Esophagus squamous epithelium (tissue), 5 donors: ENCODE results near the gene TVP23A. TPM values are rescaled to one million over a fixed set of nuclear protein-coding genes. Genes with fewer than 3 reads are reported as not detected.
"Not testable (repeated sequence)": the region's sequence is repeated elsewhere in the genome, so short reads cannot be mapped to it uniquely, and the experiment has no call there.

Experiments
- DNase-seq: peaks from one replicate; lab custom pipeline; 2025; lab: John Stamatoyannopoulos, UW
- H3K27ac ChIP-seq, 4 donors: fragments of 200-600 bp; sonication (generic); one replicate each; pipeline ENCODE4 v1.5.1; 2016 to 2019; ENCODE audit warnings: mild to moderate bottlenecking in 1 of 4
- H3K27me3 ChIP-seq, 4 donors: fragments of 200-600 bp; sonication (generic); 1 replicate in 3 of 4; 2 replicates in 1 of 4; pipeline versions ENCODE4 v1.5.1 to v1.6.0; 2017 to 2021; ENCODE audit warnings: antibody characterized with exemption in 1 of 4
- H3K36me3 ChIP-seq, 3 donors: fragments of 200-600 bp; sonication (generic); one replicate each; pipeline ENCODE4 v1.5.1; 2016 to 2019
- H3K4me1 ChIP-seq, 3 donors: fragments of 200-600 bp; sonication (generic); one replicate each; pipeline ENCODE4 v1.5.1; 2017 to 2019
- H3K4me3 ChIP-seq, 4 donors: fragments of 200-600 bp; sonication (generic); 1 replicate in 3 of 4; 2 replicates in 1 of 4; pipeline ENCODE4 v1.5.1; 2016 to 2019; ENCODE audit warnings: mild to moderate bottlenecking in 2 of 4, moderate library complexity in 1 of 4
- H3K9me3 ChIP-seq, 3 donors: fragments of 200-600 bp; sonication (generic); one replicate each; pipeline ENCODE4 v1.5.1; 2016 to 2019
- POLR2A ChIP-seq, 4 donors: fragments of 450-650 bp; IDR thresholded peaks; one replicate each; pipeline ENCODE4 v1.6.1; 2017; ENCODE audit warnings: antibody characterized with exemption in 4 of 4, mild to moderate bottlenecking in 4 of 4, moderate library complexity in 3 of 4
- WGBS, 2 donors: methylation state at CpG; one replicate each; pipeline ENCODE4 v1.1.5; 2018; 5-methylcytosine and 5-hydroxymethylcytosine counted together
- intact Hi-C: fragments of 100-400 bp; cut with DNase I; formaldehyde crosslinking; loops from one replicate; pipeline ENCODE4 v1.15.0; 2022
- total RNA-seq, 4 donors: library from RNA; depleted of rRNA; stranded (reverse); fragments of >200 nt; gene quantifications; one replicate each; pipeline ENCODE4 v1.1.0, GENCODE V29; 2016
- TF ChIP-seq, protein P1 (sequence below), 6 experiments: fragments of 450-650 bp in 4 of 6; fragments of 200-600 bp in 2 of 6; sonication (generic) in 2 of 6; IDR thresholded peaks; one replicate each; pipeline ENCODE4 v1.5.1; 2016 to 2019; ENCODE audit warnings: antibody characterized with exemption in 6 of 6, mild to moderate bottlenecking in 4 of 6, moderate library complexity in 4 of 6
- donor health status: DM: yes; HTN: yes; CAD: no.

The TVP23A gene
- total RNA-seq, 4 donors from 2014 or later: 0.19 TPM; not detected in 3

DNA sequence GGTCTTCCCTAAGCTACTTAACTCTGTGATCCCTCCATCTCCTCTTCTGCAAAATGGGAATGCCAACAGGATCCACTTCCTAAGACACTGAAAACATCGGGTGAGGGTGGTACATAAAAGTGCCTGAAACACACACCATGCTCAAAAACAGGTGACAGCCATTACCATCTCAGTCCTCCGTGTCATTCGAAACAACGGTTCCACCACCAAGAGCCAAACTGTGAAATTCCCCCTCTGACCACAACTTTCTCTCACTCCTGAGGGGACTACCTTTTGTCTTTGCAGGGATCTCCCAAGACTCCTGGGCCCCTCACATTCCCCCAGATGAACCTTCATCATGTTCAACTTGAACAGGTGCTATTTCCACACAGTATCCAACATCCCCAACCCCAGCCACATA lies 38.0 kb downstream of the TVP23A start:
- H3K27ac ChIP-seq: no peak overlapping the region
- no peak for DNase-seq
- no peaks in the 10 kb centered on the region for H3K36me3 ChIP-seq
- TF ChIP-seq, protein P1, sequence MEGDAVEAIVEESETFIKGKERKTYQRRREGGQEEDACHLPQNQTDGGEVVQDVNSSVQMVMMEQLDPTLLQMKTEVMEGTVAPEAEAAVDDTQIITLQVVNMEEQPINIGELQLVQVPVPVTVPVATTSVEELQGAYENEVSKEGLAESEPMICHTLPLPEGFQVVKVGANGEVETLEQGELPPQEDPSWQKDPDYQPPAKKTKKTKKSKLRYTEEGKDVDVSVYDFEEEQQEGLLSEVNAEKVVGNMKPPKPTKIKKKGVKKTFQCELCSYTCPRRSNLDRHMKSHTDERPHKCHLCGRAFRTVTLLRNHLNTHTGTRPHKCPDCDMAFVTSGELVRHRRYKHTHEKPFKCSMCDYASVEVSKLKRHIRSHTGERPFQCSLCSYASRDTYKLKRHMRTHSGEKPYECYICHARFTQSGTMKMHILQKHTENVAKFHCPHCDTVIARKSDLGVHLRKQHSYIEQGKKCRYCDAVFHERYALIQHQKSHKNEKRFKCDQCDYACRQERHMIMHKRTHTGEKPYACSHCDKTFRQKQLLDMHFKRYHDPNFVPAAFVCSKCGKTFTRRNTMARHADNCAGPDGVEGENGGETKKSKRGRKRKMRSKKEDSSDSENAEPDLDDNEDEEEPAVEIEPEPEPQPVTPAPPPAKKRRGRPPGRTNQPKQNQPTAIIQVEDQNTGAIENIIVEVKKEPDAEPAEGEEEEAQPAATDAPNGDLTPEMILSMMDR (IDR thresholded peaks at IDR 0.05): no peak
- no peak for TF ChIP-seq POLR2A (IDR thresholded peaks at IDR 0.05)
- 71 to 88% methylated on average over 4 of the region's 4 CpGs for WGBS, 2 donors
- H3K27me3 ChIP-seq: no peaks in the 10 kb centered on the region
- H3K4me3 ChIP-seq: no peak overlapping the region
- peaks cover 0 to 14% (median 4%) of the 10 kb centered on the region in 3 donors for H3K4me1 ChIP-seq
- intact Hi-C loops: no loop called here
- H3K9me3 ChIP-seq: no peaks in the 10 kb centered on the region

DNA sequence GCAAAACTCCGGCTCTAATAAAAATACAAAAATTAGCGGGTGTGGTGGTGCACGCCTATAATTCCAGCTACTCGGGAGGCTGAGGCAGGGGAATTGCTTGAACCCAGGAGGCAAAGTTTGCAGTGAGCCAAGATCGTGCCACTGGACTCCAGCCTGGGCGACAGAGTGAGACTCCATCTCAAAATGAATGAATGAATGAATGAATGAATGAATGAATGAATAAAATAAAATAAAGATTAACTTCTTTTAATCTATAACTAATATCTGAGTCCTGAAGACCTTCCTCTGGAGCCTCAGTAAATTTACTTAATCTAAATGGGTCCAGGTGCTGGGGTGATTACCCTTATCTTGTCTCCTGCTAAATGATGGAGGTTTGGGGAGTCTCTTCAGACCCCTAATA lies 38.7 kb downstream of the TVP23A start:
- intact Hi-C loops, DNase-seq, H3K9me3 ChIP-seq, H3K4me3 ChIP-seq, H3K27ac ChIP-seq, H3K27me3 ChIP-seq, H3K36me3 ChIP-seq: not testable (repeated sequence)
- peaks cover 0 to 14% (median 4%) of the 10 kb centered on the region in 3 donors for H3K4me1 ChIP-seq
- 92 to 97% methylated on average over 6 of the region's 6 CpGs for WGBS, 2 donors

- WGBS, 2 donors: 83 to 89% methylated on average over 5 to 12 of the region's 12 CpGs
- TF ChIP-seq, protein P1 (IDR thresholded peaks at IDR 0.05): no peak
- no peak for TF ChIP-seq POLR2A (IDR thresholded peaks at IDR 0.05)
Measured at GRCh38 chr16:10777356-10777755, 41.2 kb downstream of the TVP23A start.

GRCh38 chr16:10776923-10777322 lies 41.7 kb downstream of the TVP23A start:
- intact Hi-C loops, H3K27me3 ChIP-seq, H3K27ac ChIP-seq, H3K9me3 ChIP-seq, H3K4me3 ChIP-seq, H3K36me3 ChIP-seq, DNase-seq: not testable (repeated sequence)
- WGBS, 2 donors: 44 to 100% methylated on average over 1 to 6 of the region's 6 CpGs
- H3K4me1 ChIP-seq: peaks cover 0 to 11% (median 0%) of the 10 kb centered on the region in 3 donors

More at GRCh38 chr16:10777356-10777755, 41.2 kb downstream of the TVP23A start:
- no peaks in the 10 kb centered on the region for H3K36me3 ChIP-seq
- H3K9me3 ChIP-seq: no peaks in the 10 kb centered on the region
- H3K4me1 ChIP-seq: peaks cover 0 to 15% (median 3%) of the 10 kb centered on the region in 3 donors
- no peak overlapping the region for H3K27ac ChIP-seq
- no peaks in the 10 kb centered on the region for H3K27me3 ChIP-seq
- DNase-seq: no peak
- H3K4me3 ChIP-seq: no peak overlapping the region
- intact Hi-C loops: no loop called here

- peaks cover 0 to 14% (median 0%) of the 10 kb centered on the region in 3 donors for H3K4me1 ChIP-seq
- no peak overlapping the region for H3K27ac ChIP-seq
- TF ChIP-seq POLR2A (IDR thresholded peaks at IDR 0.05): no peak
- TF ChIP-seq, protein P1 (IDR thresholded peaks at IDR 0.05): no peak
- H3K36me3 ChIP-seq: no peaks in the 10 kb centered on the region
- 64 to 76% methylated on average over 4 of the region's 4 CpGs for WGBS, 2 donors
- intact Hi-C loops: no loop called here
- no peaks in the 10 kb centered on the region for H3K9me3 ChIP-seq
- no peak for DNase-seq
- H3K4me3 ChIP-seq: no peak overlapping the region
- H3K27me3 ChIP-seq: no peaks in the 10 kb centered on the region
Measured at GRCh38 chr16:10776280-10776679, 42.3 kb downstream of the TVP23A start.

- DNase-seq: no peak
- WGBS, 2 donors: 33 to 50% methylated on average over 1 of the region's 1 CpG
- H3K27ac ChIP-seq: no peak overlapping the region
- no peaks in the 10 kb centered on the region for H3K9me3 ChIP-seq
- no peak overlapping the region for H3K4me3 ChIP-seq
- H3K27me3 ChIP-seq: no peaks in the 10 kb centered on the region
- peaks cover 0 to 19% (median 0%) of the 10 kb centered on the region in 3 donors for H3K4me1 ChIP-seq
- H3K36me3 ChIP-seq: peaks cover 0 to 41% (median 0%) of the 10 kb centered on the region in 3 donors
- TF ChIP-seq, protein P1 (IDR thresholded peaks at IDR 0.05): no peak
- no peak for TF ChIP-seq POLR2A (IDR thresholded peaks at IDR 0.05)
- intact Hi-C loops: no loop called here
Measured at GRCh38 chr16:10770907-10771306, 47.7 kb downstream of the TVP23A start.
